ENCODE data around the gene TSHZ2.

The TSHZ2 gene

GRCh38 chr20:53487461-53488200 is 515.5 kb downstream of the TSHZ2 start:
- Histone ChIP-seq H3K9me3 (ENCODE audit: control insufficient read depth, low read length) (no peaks in the 10 kb centered on the region), H3K36me3 (ENCODE audit: control insufficient read depth, insufficient read depth, low read length) (no peaks in the 10 kb centered on the region), H3K4me1 (ENCODE audit: control insufficient read depth, insufficient read depth, low read length, poor library complexity, severe bottlenecking) (no peaks in the 10 kb centered on the region), H3K27ac (ENCODE audit: low read depth, low read length, severe bottlenecking) (no peak overlapping the region), H3K4me3 (ENCODE audit: extremely low read depth, insufficient read depth, low read length, poor library complexity, severe bottlenecking) (no peak overlapping the region)
- 87 to 92% methylated on average over 3 to 4 of the region's 4 CpGs for WGBS, 2 experiments (ENCODE audit: insufficient coverage in 2 of 2)

- no peak overlapping the region for H3K4me3 ChIP-seq (ENCODE audit: extremely low read depth, insufficient read depth, low read length, poor library complexity, severe bottlenecking)
- H3K27ac ChIP-seq (ENCODE audit: low read depth, low read length, severe bottlenecking): no peak overlapping the region
- 83% methylated on average over 1 of the region's 6 CpGs; no CpG with 5 or more reads in 1 of the 2 experiments for WGBS, 2 experiments (ENCODE audit: insufficient coverage in 2 of 2)
- H3K36me3 ChIP-seq (ENCODE audit: control insufficient read depth, insufficient read depth, low read length): no peaks in the 10 kb centered on the region
- no peaks in the 10 kb centered on the region for H3K4me1 ChIP-seq (ENCODE audit: control insufficient read depth, insufficient read depth, low read length, poor library complexity, severe bottlenecking)
- H3K9me3 ChIP-seq (ENCODE audit: control insufficient read depth, low read length): no peaks in the 10 kb centered on the region
Observed at GRCh38 chr20:53488775-53489272, 516.7 kb downstream of the TSHZ2 start.

- H3K27ac ChIP-seq (ENCODE audit: low read depth, low read length, severe bottlenecking): no peak overlapping the region
- no peaks in the 10 kb centered on the region for H3K4me1 ChIP-seq (ENCODE audit: control insufficient read depth, insufficient read depth, low read length, poor library complexity, severe bottlenecking)
- H3K36me3 ChIP-seq (ENCODE audit: control insufficient read depth, insufficient read depth, low read length): no peaks in the 10 kb centered on the region
- WGBS, 2 experiments (ENCODE audit: insufficient coverage in 2 of 2): 93% methylated on average over 3 of the region's 5 CpGs; no CpG with 5 or more reads in 1 of the 2 experiments
- H3K4me3 ChIP-seq (ENCODE audit: extremely low read depth, insufficient read depth, low read length, poor library complexity, severe bottlenecking): no peak overlapping the region
- H3K9me3 ChIP-seq (ENCODE audit: control insufficient read depth, low read length): no peaks in the 10 kb centered on the region
Observed at GRCh38 chr20:53489528-53489927, 517.4 kb downstream of the TSHZ2 start.

- Histone ChIP-seq H3K4me1 (ENCODE audit: control insufficient read depth, insufficient read depth, low read length, poor library complexity, severe bottlenecking) (no peaks in the 10 kb centered on the region), H3K27ac (ENCODE audit: low read depth, low read length, severe bottlenecking) (no peak overlapping the region), H3K36me3 (ENCODE audit: control insufficient read depth, insufficient read depth, low read length) (no peaks in the 10 kb centered on the region), H3K9me3 (ENCODE audit: control insufficient read depth, low read length) (no peaks in the 10 kb centered on the region), H3K4me3 (ENCODE audit: extremely low read depth, insufficient read depth, low read length, poor library complexity, severe bottlenecking) (no peak overlapping the region)
- WGBS, 2 experiments (ENCODE audit: insufficient coverage in 2 of 2): 100% methylated on average over 1 of the region's 3 CpGs; no CpG with 5 or more reads in 1 of the 2 experiments
Observed at GRCh38 chr20:53490620-53491019, 518.5 kb downstream of the TSHZ2 start.

GRCh38 chr20:53491462-53491861 is 519.3 kb downstream of the TSHZ2 start:
- WGBS, 2 experiments (ENCODE audit: insufficient coverage in 2 of 2): 95 to 100% methylated on average over 1 to 4 of the region's 5 CpGs
- H3K36me3 ChIP-seq (ENCODE audit: control insufficient read depth, insufficient read depth, low read length): no peaks in the 10 kb centered on the region
- no peaks in the 10 kb centered on the region for H3K9me3 ChIP-seq (ENCODE audit: control insufficient read depth, low read length)
- no peak overlapping the region for H3K27ac ChIP-seq (ENCODE audit: low read depth, low read length, severe bottlenecking)
- no peak overlapping the region for H3K4me3 ChIP-seq (ENCODE audit: extremely low read depth, insufficient read depth, low read length, poor library complexity, severe bottlenecking)
- no peaks in the 10 kb centered on the region for H3K4me1 ChIP-seq (ENCODE audit: control insufficient read depth, insufficient read depth, low read length, poor library complexity, severe bottlenecking)

- Histone ChIP-seq H3K9me3 (ENCODE audit: control insufficient read depth, low read length) (no peaks in the 10 kb centered on the region), H3K4me1 (ENCODE audit: control insufficient read depth, insufficient read depth, low read length, poor library complexity, severe bottlenecking) (no peaks in the 10 kb centered on the region), H3K36me3 (ENCODE audit: control insufficient read depth, insufficient read depth, low read length) (no peaks in the 10 kb centered on the region), H3K4me3 (ENCODE audit: extremely low read depth, insufficient read depth, low read length, poor library complexity, severe bottlenecking) (no peak overlapping the region), H3K27ac (ENCODE audit: low read depth, low read length, severe bottlenecking) (no peak overlapping the region)
- 100% methylated on average over 1 to 2 of the region's 3 CpGs for WGBS, 2 experiments (ENCODE audit: insufficient coverage in 2 of 2)
Observed at GRCh38 chr20:53492212-53492611, 520.1 kb downstream of the TSHZ2 start.

- no peak overlapping the region for H3K27ac ChIP-seq (ENCODE audit: low read depth, low read length, severe bottlenecking)
- no CpG with 5 or more reads among the region's 4 CpGs for WGBS, 2 experiments (ENCODE audit: insufficient coverage in 2 of 2)
Observed at GRCh38 chr20:53493311-53493857, 521.2 kb downstream of the TSHZ2 start.

GRCh38 chr20:53494753-53495152 is 522.6 kb downstream of the TSHZ2 start:
- Histone ChIP-seq H3K36me3 (ENCODE audit: control insufficient read depth, insufficient read depth, low read length) (no peaks in the 10 kb centered on the region), H3K27ac (ENCODE audit: low read depth, low read length, severe bottlenecking) (no peak overlapping the region), H3K4me3 (ENCODE audit: extremely low read depth, insufficient read depth, low read length, poor library complexity, severe bottlenecking) (no peak overlapping the region), H3K9me3 (ENCODE audit: control insufficient read depth, low read length) (no peaks in the 10 kb centered on the region), H3K4me1 (ENCODE audit: control insufficient read depth, insufficient read depth, low read length, poor library complexity, severe bottlenecking) (no peaks in the 10 kb centered on the region)
- WGBS, 2 experiments (ENCODE audit: insufficient coverage in 2 of 2): no CpG with 5 or more reads among the region's 5 CpGs

More at GRCh38 chr20:53493311-53493857, 521.2 kb downstream of the TSHZ2 start:
- H3K36me3 ChIP-seq (ENCODE audit: control insufficient read depth, insufficient read depth, low read length): no peaks in the 10 kb centered on the region
- no peaks in the 10 kb centered on the region for H3K4me1 ChIP-seq (ENCODE audit: control insufficient read depth, insufficient read depth, low read length, poor library complexity, severe bottlenecking)
- H3K4me3 ChIP-seq (ENCODE audit: extremely low read depth, insufficient read depth, low read length, poor library complexity, severe bottlenecking): no peak overlapping the region
- H3K9me3 ChIP-seq (ENCODE audit: control insufficient read depth, low read length): no peaks in the 10 kb centered on the region

GRCh38 chr20:53495398-53496092 is 523.4 kb downstream of the TSHZ2 start:
- no peak overlapping the region for H3K4me3 ChIP-seq (ENCODE audit: extremely low read depth, insufficient read depth, low read length, poor library complexity, severe bottlenecking)
- WGBS, 2 experiments (ENCODE audit: insufficient coverage in 2 of 2): 86 to 90% methylated on average over 8 to 9 of the region's 14 CpGs
- no peaks in the 10 kb centered on the region for H3K4me1 ChIP-seq (ENCODE audit: control insufficient read depth, insufficient read depth, low read length, poor library complexity, severe bottlenecking)
- no peaks in the 10 kb centered on the region for H3K9me3 ChIP-seq (ENCODE audit: control insufficient read depth, low read length)
- no peaks in the 10 kb centered on the region for H3K36me3 ChIP-seq (ENCODE audit: control insufficient read depth, insufficient read depth, low read length)
- H3K27ac ChIP-seq (ENCODE audit: low read depth, low read length, severe bottlenecking): no peak overlapping the region

- 89 to 100% methylated on average over 2 of the region's 3 CpGs for WGBS, 2 experiments (ENCODE audit: insufficient coverage in 2 of 2)
- Histone ChIP-seq H3K4me1 (ENCODE audit: control insufficient read depth, insufficient read depth, low read length, poor library complexity, severe bottlenecking) (no peaks in the 10 kb centered on the region), H3K9me3 (ENCODE audit: control insufficient read depth, low read length) (no peaks in the 10 kb centered on the region), H3K4me3 (ENCODE audit: extremely low read depth, insufficient read depth, low read length, poor library complexity, severe bottlenecking) (no peak overlapping the region), H3K36me3 (ENCODE audit: control insufficient read depth, insufficient read depth, low read length) (no peaks in the 10 kb centered on the region), H3K27ac (ENCODE audit: low read depth, low read length, severe bottlenecking) (no peak overlapping the region)
Observed at GRCh38 chr20:53497246-53497645, 525.1 kb downstream of the TSHZ2 start.
